HepG2 (cell line): ENCODE results near the gene IL1RAPL1. TPM values are rescaled to one million over a fixed set of nuclear protein-coding genes. Genes with fewer than 3 reads are reported as not detected.

Experiments
- ATAC-seq: fragments of 200-7000 bp; cut with Tn5 transposase; 3 replicates; pipeline ENCODE4 v1.9.1; 2020; ENCODE audit warnings: mild to moderate bottlenecking, moderate library complexity
- BruUV-seq: library from RNA; stranded (reverse); fragments of 400-500 nt; replicated peaks from 2 replicates; lab custom pipeline; 2021; lab: Mats Ljungman, UMichigan
- CTCF ChIA-PET: fragments of 300-600 bp; formaldehyde crosslinking; extraction: SDS; loops from one replicate; lab custom pipeline; 2021; ENCODE audit warnings: low total read pairs, inconsistent platforms, low intra/inter-chr PET ratio; lab: Yijun Ruan, JAX
- POLR2A ChIA-PET: fragments of 350-600 bp; sonication (Branson Sonifier 250); formaldehyde crosslinking; loops from one replicate; lab custom pipeline; 2020; ENCODE audit warnings: antibody characterized with exemption, inconsistent platforms; lab: Yijun Ruan, JAX
- DNase-seq: peaks from one replicate; pipeline ENCODE4 v3.0.0-alpha.2; 2015; ENCODE audit warnings: low spot score
- FAIRE-seq: peaks from 3 replicates; lab custom pipeline; 2011; peaks lifted over from hg19 to GRCh38; lab: Jason Lieb, UNC
- H2AFZ ChIP-seq: one replicate; pipeline ENCODE4 v1.6.1; 2011; ENCODE audit warnings: low read length, inconsistent platforms
- H3K27ac ChIP-seq: fragments of 300-600 bp; 3 replicates; pipeline ENCODE4 v1.8.0; 2011; ENCODE audit warnings: mixed run types, mild to moderate bottlenecking, mixed read lengths, low read length, inconsistent platforms; ENCODE audit not compliant: insufficient read depth; ENCODE audit errors: extremely low read length
- H3K27me3 ChIP-seq, 2 experiments: fragments of 200-600 bp in 1 of 2; 2 replicates in 1 of 2; 3 replicates in 1 of 2; pipeline versions ENCODE4 v1.6.0 to v1.8.0; 2011; ENCODE audit warnings: low read length in 2 of 2, mild to moderate bottlenecking in 2 of 2, moderate library complexity in 2 of 2, inconsistent platforms in 1 of 2; ENCODE audit not compliant: insufficient read depth in 2 of 2, control insufficient read depth in 1 of 2
- H3K36me3 ChIP-seq, 2 experiments: fragments of 200-600 bp in 1 of 2; replicated peaks in 1 of 2; 2 replicates in 1 of 2; 3 replicates in 1 of 2; pipeline versions ENCODE4 v1.5.1 to v1.8.0; 2011; ENCODE audit warnings: low read length in 2 of 2, inconsistent platforms in 1 of 2; ENCODE audit not compliant: insufficient read depth in 2 of 2, control insufficient read depth in 1 of 2
- H3K4me1 ChIP-seq: 2 replicates; pipeline ENCODE4 v1.5.1; 2012; ENCODE audit warnings: low read length, inconsistent platforms; ENCODE audit not compliant: insufficient read depth
- H3K4me2 ChIP-seq: 2 replicates; pipeline ENCODE4 v1.6.0; 2011; ENCODE audit warnings: low read depth, low read length, inconsistent platforms
- H3K4me3 ChIP-seq, 3 experiments: fragments of 200-600 bp in 1 of 3; sonication (generic), shearing (Covaris generic) in 1 of 3; replicated peaks in 1 of 3; 2 replicates each; pipeline ENCODE4 v1.5.1; 2011 to 2016; ENCODE audit warnings: low read length in 3 of 3, inconsistent platforms in 2 of 3, low read depth in 2 of 3, mild to moderate bottlenecking in 2 of 3, control low read depth in 1 of 3, mixed read lengths in 1 of 3; ENCODE audit not compliant: insufficient read depth in 1 of 3
- H3K79me2 ChIP-seq: one replicate; pipeline ENCODE4 v1.6.1; 2011; ENCODE audit warnings: low read length, inconsistent platforms; ENCODE audit not compliant: insufficient read depth
- H3K9ac ChIP-seq: 2 replicates; pipeline ENCODE4 v1.6.0; 2011; ENCODE audit warnings: mild to moderate bottlenecking, low read depth, low read length, inconsistent platforms; ENCODE audit not compliant: insufficient read depth
- H3K9me3 ChIP-seq: 2 replicates; pipeline ENCODE4 v1.5.1; 2012; ENCODE audit warnings: mild to moderate bottlenecking, low read length
- H4K20me1 ChIP-seq: 2 replicates; pipeline ENCODE4 v1.6.0; 2011; ENCODE audit warnings: inconsistent platforms, mild to moderate bottlenecking, low read length, moderate library complexity; ENCODE audit not compliant: insufficient read depth
- BRD4 ChIP-seq: sonication (generic); formaldehyde crosslinking; IDR thresholded peaks from 2 replicates; pipeline ENCODE4 v1.4.0; 2020; ENCODE audit warnings: missing genetic modification reagents
- CEBPG ChIP-seq: IDR thresholded peaks from 2 replicates; pipeline ENCODE4 v1.6.1; 2016
- CHCHD3 ChIP-seq: sonication (generic); formaldehyde crosslinking; IDR thresholded peaks from 2 replicates; pipeline ENCODE4 v1.8.0; 2022; ENCODE audit warnings: mild to moderate bottlenecking, missing genetic modification reagents, moderate library complexity
- HDAC1 ChIP-seq: sonication (generic); formaldehyde crosslinking; IDR thresholded peaks from 2 replicates; pipeline ENCODE4 v1.5.1; 2020; ENCODE audit warnings: mild to moderate bottlenecking, missing genetic modification reagents
- KMT2A ChIP-seq: sonication (generic); formaldehyde crosslinking; IDR thresholded peaks from 2 replicates; pipeline ENCODE4 v1.4.0; 2020; ENCODE audit warnings: missing genetic modification reagents
- NPAS2 ChIP-seq: sonication (generic); formaldehyde crosslinking; IDR thresholded peaks from 2 replicates; pipeline ENCODE4 v1.8.0; 2022; ENCODE audit warnings: mild to moderate bottlenecking, missing genetic modification reagents, borderline replicate concordance
- PCBP2 ChIP-seq: fragments of 200-400 bp; formaldehyde crosslinking; optimal IDR thresholded peaks from 2 replicates; pipeline ENCODE3; 2018; ENCODE audit warnings: low read length, low read depth; ENCODE audit not compliant: poor library complexity, severe bottlenecking
- PRMT3 ChIP-seq: sonication (generic); formaldehyde crosslinking; IDR thresholded peaks from 2 replicates; pipeline ENCODE4 v1.8.1; 2022; ENCODE audit warnings: low read depth, mild to moderate bottlenecking, moderate library complexity, missing genetic modification reagents, borderline replicate concordance
- TEAD3 ChIP-seq: optimal IDR thresholded peaks from 2 replicates; pipeline ENCODE3; 2016; ENCODE audit warnings: borderline replicate concordance
- TOPORS ChIP-seq: sonication (generic); formaldehyde crosslinking; IDR thresholded peaks from 2 replicates; pipeline ENCODE4 v1.8.0; 2023; ENCODE audit warnings: mild to moderate bottlenecking, missing genetic modification reagents
- TSC22D2 ChIP-seq: sonication (generic); formaldehyde crosslinking; IDR thresholded peaks from 2 replicates; pipeline ENCODE4 v1.5.1; 2020; ENCODE audit warnings: missing genetic modification reagents, mild to moderate bottlenecking, borderline replicate concordance
- ZMYM4 ChIP-seq: sonication (generic); formaldehyde crosslinking; IDR thresholded peaks from 2 replicates; pipeline ENCODE4 v1.8.1; 2023; ENCODE audit warnings: mild to moderate bottlenecking, missing genetic modification reagents
- ZNF12 ChIP-seq: sonication (generic); formaldehyde crosslinking; IDR thresholded peaks from 2 replicates; pipeline ENCODE4 v1.5.0; 2020; ENCODE audit warnings: missing genetic modification reagents
- ZNF3 ChIP-seq: IDR thresholded peaks from 2 replicates; pipeline ENCODE4 v1.7.0; 2017; ENCODE audit warnings: inconsistent platforms
- ZNF792 ChIP-seq: IDR thresholded peaks from 2 replicates; pipeline ENCODE4 v1.6.1; 2016
- ZSCAN12 ChIP-seq: sonication (generic); formaldehyde crosslinking; IDR thresholded peaks from 2 replicates; pipeline ENCODE4 v1.9.0; 2021; ENCODE audit warnings: mild to moderate bottlenecking, missing genetic modification reagents
- WGBS: methylation state at CpG from one replicate; pipeline ENCODE4 v1.1.6; 2017; ENCODE audit warnings: low lambda C conversion rate; 5-methylcytosine and 5-hydroxymethylcytosine counted together
- in situ Hi-C: cut with HindIII; loops from 2 replicates; pipeline ENCODE4 v1.10.0; 2017; ENCODE audit warnings: low pct_unique_long_range_greater_than_20kb; ENCODE audit not compliant: extremely low pct_ligation_motif_present
- intact Hi-C: fragments of 100-400 bp; cut with micrococcal nuclease; formaldehyde crosslinking; loops from one replicate; pipeline ENCODE4 v1.10.0; 2022; ENCODE audit not compliant: unreplicated experiment
- polyA plus RNA-seq, 8 experiments: library from polyadenylated mRNA; depleted of rRNA in 3 of 8; stranded (reverse) in 7 of 8; unstranded in 1 of 8; fragments of >200 nt; fragmentation: Illumina TruSeq in 4 of 8; extraction: Trizol in 4 of 8; gene quantifications; 2 replicates each; pipeline versions ENCODE4 v1.2.1 to v1.2.3, GENCODE V29; 2011 to 2016; ENCODE audit warnings: low read depth in 4 of 8, missing spikeins in 1 of 8, mixed read lengths in 1 of 8; ENCODE audit not compliant: insufficient read depth in 1 of 8
- total RNA-seq, 5 experiments: library from RNA; depleted of rRNA; stranded (reverse); fragments of >200 nt; fragmentation: Illumina TruSeq; extraction: Trizol; gene quantifications; 2 replicates each; pipeline ENCODE4 v1.2.3, GENCODE V29; 2016; ENCODE audit warnings: low read depth in 1 of 5
- TF ChIP-seq, protein P1 (sequence below): sonication (generic); formaldehyde crosslinking; IDR thresholded peaks from 2 replicates; pipeline ENCODE4 v1.5.1; 2020; ENCODE audit warnings: missing genetic modification reagents, mild to moderate bottlenecking, borderline replicate concordance
- TF ChIP-seq, protein P2 (sequence below): sonication (generic); formaldehyde crosslinking; IDR thresholded peaks from 2 replicates; pipeline ENCODE4 v1.5.0; 2020; ENCODE audit warnings: missing genetic modification reagents
- TF ChIP-seq, protein P3 (sequence below): sonication (generic); IDR thresholded peaks from 2 replicates; pipeline ENCODE4 v1.6.1; 2016; ENCODE audit warnings: low read depth, borderline replicate concordance

Gene IL1RAPL1
- total and polyA plus RNA-seq, 2 of the 13 experiments (the other 11 are each of a cell fraction or from before 2014, with no cell fraction given) = 0.04 TPM; not detected in 1

DNA sequence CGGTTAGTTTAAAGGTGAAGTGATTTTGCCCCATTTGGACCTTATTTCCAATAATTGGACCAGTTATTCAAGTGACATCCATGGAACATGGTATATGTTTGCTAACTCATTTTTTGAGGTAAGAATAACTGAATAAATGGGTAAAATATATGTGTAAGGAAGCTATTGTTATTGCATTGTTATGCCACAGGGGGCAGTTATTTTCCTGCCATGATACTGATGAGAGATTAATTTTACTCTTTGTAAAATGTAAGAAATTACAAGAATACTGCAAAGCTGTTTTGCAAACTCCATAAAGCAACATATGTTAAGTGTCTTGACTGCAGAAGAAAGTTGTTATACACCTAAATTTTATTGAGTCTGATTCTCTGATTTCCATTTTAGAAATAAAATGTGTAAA is 114.0 kb downstream of the IL1RAPL1 start (continued):
- TF ChIP-seq PCBP2 = no peak
- TF ChIP-seq KMT2A = no peak
- TF ChIP-seq CHCHD3 = no peak
- TF ChIP-seq TSC22D2 (CRISPR knock-in tag) = no peak

DNA sequence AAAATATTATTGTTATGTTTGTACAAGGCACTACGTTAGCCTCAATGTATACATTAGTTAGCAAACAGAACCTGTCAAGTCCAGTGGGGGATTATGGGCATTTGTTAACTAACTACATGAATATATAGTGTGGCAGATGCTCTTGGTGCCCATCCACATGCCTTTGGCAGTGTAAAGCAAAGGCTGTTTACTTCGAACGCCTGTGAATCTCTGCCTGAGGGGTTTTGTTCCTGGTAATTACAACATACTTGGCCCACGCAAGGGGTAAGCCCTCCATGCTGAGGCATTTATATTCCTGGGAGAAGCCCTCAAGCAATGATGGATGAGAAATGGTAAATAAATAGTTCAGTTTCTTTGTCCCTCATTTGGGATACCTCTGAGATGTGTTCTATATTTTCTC is 119.7 kb downstream of the IL1RAPL1 start:
- ChIA-PET CTCF (no interaction called here), POLR2A (no interaction called here)
- in situ Hi-C loops = no loop called here
- no peak for ATAC-seq
- H3K27ac ChIP-seq = no peak overlapping the region
- no peaks in the 10 kb centered on the region for H3K79me2 ChIP-seq
- intact Hi-C loops = no loop called here
- no peaks in the 10 kb centered on the region for H3K4me1 ChIP-seq
- no peak overlapping the region for H3K4me2 ChIP-seq
- BruUV-seq = no TSS peak
- DNase-seq = no peak
- no peak for TF ChIP-seq NPAS2 (CRISPR knock-in tag)
- TF ChIP-seq, protein P1, sequence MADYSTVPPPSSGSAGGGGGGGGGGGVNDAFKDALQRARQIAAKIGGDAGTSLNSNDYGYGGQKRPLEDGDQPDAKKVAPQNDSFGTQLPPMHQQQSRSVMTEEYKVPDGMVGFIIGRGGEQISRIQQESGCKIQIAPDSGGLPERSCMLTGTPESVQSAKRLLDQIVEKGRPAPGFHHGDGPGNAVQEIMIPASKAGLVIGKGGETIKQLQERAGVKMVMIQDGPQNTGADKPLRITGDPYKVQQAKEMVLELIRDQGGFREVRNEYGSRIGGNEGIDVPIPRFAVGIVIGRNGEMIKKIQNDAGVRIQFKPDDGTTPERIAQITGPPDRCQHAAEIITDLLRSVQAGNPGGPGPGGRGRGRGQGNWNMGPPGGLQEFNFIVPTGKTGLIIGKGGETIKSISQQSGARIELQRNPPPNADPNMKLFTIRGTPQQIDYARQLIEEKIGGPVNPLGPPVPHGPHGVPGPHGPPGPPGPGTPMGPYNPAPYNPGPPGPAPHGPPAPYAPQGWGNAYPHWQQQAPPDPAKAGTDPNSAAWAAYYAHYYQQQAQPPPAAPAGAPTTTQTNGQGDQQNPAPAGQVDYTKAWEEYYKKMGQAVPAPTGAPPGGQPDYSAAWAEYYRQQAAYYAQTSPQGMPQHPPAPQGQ (CRISPR knock-in tag) = no peak
- no peak for TF ChIP-seq ZNF792 (CRISPR knock-in tag)
- TF ChIP-seq TEAD3 = no peak
- no peak for TF ChIP-seq ZNF3 (CRISPR knock-in tag)
- TF ChIP-seq, protein P2, sequence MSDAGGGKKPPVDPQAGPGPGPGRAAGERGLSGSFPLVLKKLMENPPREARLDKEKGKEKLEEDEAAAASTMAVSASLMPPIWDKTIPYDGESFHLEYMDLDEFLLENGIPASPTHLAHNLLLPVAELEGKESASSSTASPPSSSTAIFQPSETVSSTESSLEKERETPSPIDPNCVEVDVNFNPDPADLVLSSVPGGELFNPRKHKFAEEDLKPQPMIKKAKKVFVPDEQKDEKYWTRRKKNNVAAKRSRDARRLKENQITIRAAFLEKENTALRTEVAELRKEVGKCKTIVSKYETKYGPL = no peak
- TF ChIP-seq, protein P3, sequence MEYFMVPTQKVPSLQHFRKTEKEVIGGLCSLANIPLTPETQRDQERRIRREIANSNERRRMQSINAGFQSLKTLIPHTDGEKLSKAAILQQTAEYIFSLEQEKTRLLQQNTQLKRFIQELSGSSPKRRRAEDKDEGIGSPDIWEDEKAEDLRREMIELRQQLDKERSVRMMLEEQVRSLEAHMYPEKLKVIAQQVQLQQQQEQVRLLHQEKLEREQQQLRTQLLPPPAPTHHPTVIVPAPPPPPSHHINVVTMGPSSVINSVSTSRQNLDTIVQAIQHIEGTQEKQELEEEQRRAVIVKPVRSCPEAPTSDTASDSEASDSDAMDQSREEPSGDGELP = no peak
- TF ChIP-seq ZMYM4 (CRISPR knock-in tag) = no peak
- no peak for TF ChIP-seq ZSCAN12 (CRISPR knock-in tag)
- TF ChIP-seq PRMT3 (CRISPR knock-in tag) = no peak
- TF ChIP-seq HDAC1 (CRISPR knock-in tag) = no peak
- TF ChIP-seq CEBPG = no peak
- TF ChIP-seq ZNF12 (CRISPR knock-in tag) = no peak
- TF ChIP-seq TOPORS = no peak
- no peak for TF ChIP-seq BRD4 (CRISPR knock-in tag)
- 0% methylated on average over 1 of the region's 4 CpGs for WGBS
- no peak overlapping the region for H3K4me3 ChIP-seq
- H3K9me3 ChIP-seq = peaks cover 18% of the 10 kb centered on the region; the same call in 1 of the 2 replicates
- no peaks in the 10 kb centered on the region for H3K36me3 ChIP-seq
- FAIRE-seq = no peak
- H2AFZ ChIP-seq = no peak overlapping the region
- no peaks in the 10 kb centered on the region for H4K20me1 ChIP-seq
- H3K27me3 ChIP-seq = no peaks in the 10 kb centered on the region
- no peak overlapping the region for H3K9ac ChIP-seq
